HK-2 (cell line): ENCODE data around the gene ETDA.
"Not testable (repeated sequence)": the region's sequence is repeated elsewhere in the genome, so short reads cannot be mapped to it uniquely, and the experiment has no call there.

ENCODE experiments used
- DNase-seq: peaks from one replicate; pipeline ENCODE4 v3.0.0-alpha.2; 2018; ENCODE audit not compliant: unreplicated experiment

ETDA gene

DNA sequence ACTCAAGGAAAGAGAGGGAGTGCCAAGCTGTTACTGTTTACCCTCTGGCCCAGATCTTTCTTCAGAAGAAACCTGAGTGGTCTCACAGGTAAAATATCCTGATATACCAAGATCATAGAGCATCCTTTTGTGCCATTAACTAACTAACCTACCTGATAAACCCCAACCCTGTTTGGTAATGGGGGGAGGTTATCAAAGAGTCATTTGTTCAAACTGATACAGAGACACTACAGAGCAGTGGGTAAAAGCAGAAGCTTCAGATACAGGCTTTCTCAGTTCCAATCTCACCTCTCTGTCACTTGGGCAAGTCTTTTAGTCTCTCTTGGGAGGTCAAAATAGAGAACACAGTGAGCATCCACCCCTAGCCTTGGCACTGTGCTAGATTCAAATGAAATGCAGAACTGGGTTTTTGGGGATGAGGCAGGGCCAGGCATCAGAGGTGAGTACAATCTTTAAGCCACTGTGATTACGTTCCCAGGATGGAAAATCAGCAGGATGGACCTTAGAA, at the start of gene ETDA:
TSS of gene ETDA (plus strand) at position 51 of the 508 bp plus-strand sequence. CDS start 1,216 bp downstream, outside the sequence.
- not testable (repeated sequence) for DNase-seq

DNA sequence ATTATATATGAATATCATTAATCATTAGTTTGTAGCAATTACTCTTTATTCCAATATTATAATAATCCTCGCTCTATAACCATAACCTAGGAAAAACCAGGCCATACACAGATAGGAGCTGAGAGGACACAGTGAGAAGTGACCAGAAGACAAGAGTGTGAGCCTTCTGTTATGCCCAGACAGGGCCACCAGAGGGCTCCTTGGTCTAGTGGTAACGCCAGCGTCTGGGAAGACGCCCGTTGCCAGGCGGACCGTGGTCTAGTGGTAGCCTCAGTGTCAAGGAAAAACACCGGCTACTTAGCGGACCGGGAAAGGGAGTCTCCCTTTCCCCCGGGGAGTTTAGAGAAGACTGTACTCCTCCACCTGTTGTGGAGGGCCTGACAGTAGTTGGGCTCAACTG, 45.4 kb upstream of the ETDA start:
- not testable (repeated sequence) for DNase-seq

DNA sequence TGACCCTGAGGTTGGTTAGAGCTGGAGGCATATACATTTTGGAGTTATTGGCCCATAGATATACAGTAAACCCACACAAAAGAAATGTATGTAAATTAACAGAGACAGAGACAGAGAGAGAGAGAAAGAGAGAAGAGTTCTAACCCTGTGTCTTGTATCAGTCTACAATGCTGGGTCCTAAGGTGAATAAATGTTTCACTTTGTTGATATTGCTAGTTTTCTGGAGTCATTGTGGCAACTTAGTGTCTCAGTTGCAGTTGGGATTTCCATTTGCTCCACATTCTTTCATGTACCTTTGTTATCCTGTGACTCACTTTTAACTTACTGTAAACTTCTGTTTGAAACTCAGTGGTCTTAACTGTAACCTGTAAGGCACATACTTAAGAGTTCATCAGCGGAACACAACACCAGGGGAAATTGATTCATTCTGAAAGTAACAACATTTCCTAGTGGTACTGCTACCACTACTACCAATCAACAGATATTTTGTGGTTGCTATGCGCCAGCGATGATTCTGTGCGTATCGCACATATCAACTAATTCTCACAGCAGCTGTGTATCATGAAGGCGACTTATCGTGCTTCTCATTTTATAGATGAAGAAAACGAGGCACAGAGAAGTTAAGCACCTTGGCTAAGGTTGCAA, 38.5 kb upstream of the ETDA start:
- no peak for DNase-seq

DNA sequence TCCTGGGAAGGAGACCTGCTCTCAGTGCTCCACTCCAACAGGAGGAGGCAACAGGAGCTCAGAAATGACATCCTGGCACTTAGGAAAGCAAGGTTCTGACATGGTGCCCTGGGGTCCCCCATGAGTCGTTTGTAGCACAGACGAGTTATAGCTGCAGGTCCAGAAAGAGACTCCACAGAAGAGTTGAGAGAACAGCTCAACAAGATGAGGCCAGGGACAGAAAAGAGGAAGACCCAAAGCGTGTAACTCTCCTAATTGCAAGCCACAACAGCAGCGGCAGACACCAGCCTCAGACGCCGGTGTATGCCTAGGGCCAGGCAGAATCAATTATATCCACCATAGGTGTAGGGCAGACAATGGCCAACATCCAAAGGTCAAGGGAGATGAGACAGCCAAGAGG, 5.9 kb upstream of the ETDA start:
- DNase-seq, result not testable (repeated sequence)

DNA sequence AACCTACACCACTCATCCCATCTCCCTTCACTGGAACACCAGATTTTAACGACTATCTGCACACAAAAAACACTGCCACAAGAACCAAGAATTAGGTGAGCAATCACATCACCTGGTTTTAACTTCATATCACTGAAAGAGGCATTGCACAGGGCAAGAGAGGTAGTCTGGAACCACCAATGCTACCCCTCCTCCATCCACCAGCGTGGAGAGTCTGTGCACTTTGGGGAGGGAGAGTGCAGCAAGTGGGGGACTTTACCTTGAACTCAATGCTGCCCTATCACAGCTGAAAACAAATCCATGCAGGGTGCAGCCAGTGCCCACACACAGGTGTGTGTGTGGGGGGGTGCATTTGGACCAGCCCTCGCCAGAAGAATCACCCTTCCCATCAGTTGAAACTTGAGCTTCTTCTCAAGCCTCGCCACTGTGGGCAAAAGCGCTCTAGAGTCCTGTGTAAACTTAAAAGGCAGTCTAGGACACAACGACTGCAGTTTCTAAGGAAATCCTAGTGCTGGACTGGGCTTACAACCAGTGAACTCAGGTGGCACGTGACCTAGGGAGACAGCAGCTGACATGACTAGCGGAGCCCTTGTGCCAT, 4.3 kb downstream of the ETDA start:
- not testable (repeated sequence) for DNase-seq

DNA sequence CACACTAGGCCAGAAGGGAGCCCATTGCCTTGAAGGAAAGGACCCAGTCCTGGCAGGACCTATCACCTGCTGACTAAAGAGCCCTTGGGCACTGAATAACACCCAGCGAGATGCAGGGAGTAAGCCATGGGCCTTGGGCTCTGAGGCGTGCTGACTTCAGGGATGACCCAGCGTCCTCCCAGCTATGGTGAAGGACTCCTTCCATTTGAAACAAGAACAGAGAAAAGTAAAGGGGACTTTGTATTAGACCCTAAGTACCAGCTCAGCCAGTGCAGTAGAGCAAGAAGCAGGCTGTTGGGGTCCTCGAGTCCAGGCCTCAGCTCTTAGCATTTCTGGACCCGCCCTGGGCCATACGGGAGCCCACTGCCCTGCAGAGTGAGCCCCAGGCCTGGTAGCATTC, 5.1 kb downstream of the ETDA start:
- no peak for DNase-seq

DNA sequence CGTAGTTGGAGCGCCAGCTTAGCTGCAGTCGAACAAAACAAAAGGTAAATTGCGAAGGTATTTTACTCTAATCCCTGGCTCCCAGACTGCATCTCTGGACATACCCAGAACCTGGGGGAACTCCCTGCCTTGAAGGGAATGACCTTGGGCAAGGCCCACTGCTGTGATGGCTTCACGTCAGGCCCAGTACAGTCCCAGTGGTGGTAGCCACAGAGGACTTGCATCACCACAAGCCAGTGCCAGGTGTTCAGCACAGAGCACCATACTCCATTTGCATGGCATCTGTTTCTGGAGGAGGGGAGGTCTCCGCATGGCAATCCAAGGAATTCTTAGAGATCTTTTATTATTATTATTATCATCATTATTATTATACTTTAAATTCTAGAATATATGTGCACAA, 5.6 kb downstream of the ETDA start:
- DNase-seq, result no peak

DNA sequence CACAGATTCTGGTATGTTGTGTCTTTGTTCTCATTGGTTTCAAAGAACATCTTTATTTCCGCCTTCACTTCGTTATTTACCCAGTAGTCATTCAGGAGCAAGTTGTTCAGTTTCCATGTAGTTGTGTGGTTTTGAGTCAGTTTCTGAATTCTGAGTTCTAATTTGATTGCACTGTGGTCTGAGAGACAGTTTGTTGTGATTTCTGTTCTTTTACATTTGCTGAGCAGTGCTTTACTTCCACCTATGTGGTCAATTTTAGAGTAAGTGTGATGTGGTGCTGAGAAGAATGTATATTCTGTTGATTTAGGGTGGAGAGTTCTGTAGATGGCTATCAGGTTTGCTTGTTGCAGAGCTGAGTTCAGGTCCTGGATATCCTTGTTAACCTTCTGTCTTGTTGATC, 9.1 kb downstream of the ETDA start:
- not testable (repeated sequence) for DNase-seq

DNA sequence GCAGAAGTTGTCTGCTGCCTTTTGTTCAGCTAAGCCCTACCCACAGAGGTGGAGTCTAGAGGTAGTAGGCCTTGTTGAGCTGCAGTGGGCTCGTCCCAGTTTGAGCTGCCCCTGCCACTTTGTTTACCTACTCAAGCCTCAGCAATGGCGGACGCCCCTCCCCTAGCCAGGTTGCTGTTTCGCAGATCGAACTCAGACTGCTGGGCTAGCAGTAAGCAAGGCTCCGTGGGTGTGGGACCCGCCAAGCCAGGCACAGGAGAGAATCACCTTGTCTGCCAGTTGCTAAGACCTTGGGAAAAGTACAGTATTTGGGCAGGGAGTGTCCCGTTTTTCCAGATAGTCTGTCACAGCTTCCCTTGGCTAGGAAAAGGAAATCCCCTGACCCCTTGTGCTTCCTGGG, 11.5 kb downstream of the ETDA start:
- DNase-seq, result not testable (repeated sequence)

- DNase-seq, result no peak
Observed at GRCh38 chrX:135264206-135264605, 12.3 kb downstream of the ETDA start.

- DNase-seq, result no peak
Observed at GRCh38 chrX:135273162-135273561, 21.3 kb downstream of the ETDA start.

GRCh38 chrX:135275973-135276372, 24.1 kb downstream of the ETDA start:
- DNase-seq, result no peak

- no peak for DNase-seq
Observed at GRCh38 chrX:135287266-135287823, 35.5 kb downstream of the ETDA start.

DNA sequence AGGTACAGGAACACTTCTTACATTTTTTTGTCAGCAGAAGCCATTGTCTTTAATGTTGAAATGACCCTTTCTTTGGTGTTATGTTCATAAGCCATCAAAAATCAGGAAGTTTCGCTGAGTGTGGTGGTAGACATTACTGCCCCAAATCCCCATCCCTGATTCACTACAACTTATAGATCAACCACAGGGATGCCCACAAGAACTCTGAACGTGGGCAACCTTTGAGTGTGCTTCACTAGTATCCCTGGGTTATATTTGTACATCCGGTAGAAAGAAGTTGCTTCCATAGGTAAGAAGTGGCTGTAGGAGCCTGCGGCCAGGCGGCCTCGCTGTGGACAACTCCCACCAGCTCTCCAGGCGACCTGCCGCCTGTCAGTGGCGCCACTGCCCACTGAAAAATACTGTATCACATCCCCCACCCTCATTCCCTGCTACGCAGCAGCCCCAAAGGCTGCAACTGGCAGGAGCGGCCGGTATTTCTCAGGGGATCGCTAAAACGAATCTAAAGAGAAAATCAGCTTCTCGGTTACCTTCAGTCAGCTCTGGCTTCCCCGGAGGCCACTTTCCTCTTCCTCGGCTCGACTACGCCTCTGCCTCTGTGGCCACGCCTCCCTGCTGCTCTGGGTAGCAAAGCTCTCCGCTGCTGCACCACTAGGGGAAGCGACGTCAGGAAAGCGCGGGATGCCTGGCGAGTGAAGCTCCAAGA, 43.5 kb downstream of the ETDA start:
- no peak for DNase-seq

DNA sequence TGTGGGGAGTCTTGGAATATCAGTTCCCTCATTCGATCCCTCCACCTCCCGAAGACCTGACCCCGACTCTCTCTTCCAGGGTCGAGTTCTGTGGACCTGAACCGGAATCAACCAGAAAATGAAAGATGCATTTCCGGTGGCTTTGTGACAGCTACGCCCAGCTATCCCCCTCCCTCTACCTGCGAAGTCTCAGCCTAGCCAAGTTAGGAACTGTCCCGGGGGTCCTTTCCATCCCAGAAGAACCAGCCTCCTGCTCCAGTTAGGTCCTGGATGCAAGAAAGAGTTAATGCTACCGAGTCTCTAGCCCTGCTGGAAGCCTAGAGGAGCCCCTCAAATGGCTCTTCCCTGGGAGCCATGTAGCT, 44.1 kb downstream of the ETDA start:
- DNase-seq, result no peak

- no peak for DNase-seq
Observed at GRCh38 chrX:135302269-135302873, 50.5 kb downstream of the ETDA start.
